Activated naive CD4-positive, alpha-beta T cell treated with anti-CD3 and anti-CD28 coated beads, Interleukin-2, amount 50 U/mL, for 16 hours (primary cell): ENCODE measurements around the gene RREB1.
"Not testable (repeated sequence)": the region's sequence is repeated elsewhere in the genome, so short reads cannot be mapped to it uniquely, and the experiment has no call there.

Experiments
- DNase-seq: peaks from one replicate; pipeline ENCODE4 v3.0.0-alpha.2; 2020

The RREB1 gene

GRCh38 chr6:7268362-7268761 is 160.6 kb downstream of the RREB1 start:
- no peak for DNase-seq

- no peak for DNase-seq
Observed at GRCh38 chr6:7268816-7269555, 161.2 kb downstream of the RREB1 start.

GRCh38 chr6:7269816-7270215 is 162.1 kb downstream of the RREB1 start:
- no peak for DNase-seq

- DNase-seq, result no peak
Observed at GRCh38 chr6:7270320-7271204, 162.8 kb downstream of the RREB1 start.

- no peak for DNase-seq
Observed at GRCh38 chr6:7271205-7271534, 163.4 kb downstream of the RREB1 start.

- DNase-seq, result no peak
Observed at GRCh38 chr6:7273709-7274108, 165.9 kb downstream of the RREB1 start.

- not testable (repeated sequence) for DNase-seq
Observed at GRCh38 chr6:7274525-7274924, 166.8 kb downstream of the RREB1 start.

- no peak for DNase-seq
Observed at GRCh38 chr6:7276199-7276524, 168.4 kb downstream of the RREB1 start.

- DNase-seq, result no peak
Observed at GRCh38 chr6:7282097-7282906, 174.5 kb downstream of the RREB1 start.

GRCh38 chr6:7283676-7284075 is 175.9 kb downstream of the RREB1 start:
- DNase-seq, result no peak

GRCh38 chr6:7285416-7285815 is 177.7 kb downstream of the RREB1 start:
- no peak for DNase-seq

- no peak for DNase-seq
Observed at GRCh38 chr6:7290079-7290478, 182.3 kb downstream of the RREB1 start.

- DNase-seq, result no peak
Observed at GRCh38 chr6:7292596-7293255, 185.0 kb downstream of the RREB1 start.

- no peak for DNase-seq
Observed at GRCh38 chr6:7295916-7296315, 188.2 kb downstream of the RREB1 start.

GRCh38 chr6:7296602-7297001 is 188.8 kb downstream of the RREB1 start:
- DNase-seq, result no peak

- no peak for DNase-seq
Observed at GRCh38 chr6:7298113-7298512, 190.4 kb downstream of the RREB1 start.

- DNase-seq, result no peak
Observed at GRCh38 chr6:7300926-7301325, 193.2 kb downstream of the RREB1 start.
